Lower lobe of right lung (tissue), 2 donors: Measurements from ENCODE around the gene SEC16B. TPM values are rescaled to one million over a fixed set of nuclear protein-coding genes. Genes with fewer than 3 reads are reported as not detected.

Experiments
- ATAC-seq, 2 donors: fragments of 200-7000 bp; cut with Tn5 transposase; one replicate each; pipeline ENCODE4 v1.9.1; 2020 to 2022; ENCODE audit warnings: mild to moderate bottlenecking in 2 of 2, moderate library complexity in 2 of 2
- DNase-seq: peaks from one replicate; pipeline ENCODE4 v3.0.0-alpha.2; 2020
- H3K27ac ChIP-seq: fragments of 200-600 bp; one replicate; pipeline ENCODE4 v1.8.0; 2022
- H3K27me3 ChIP-seq: fragments of 200-600 bp; one replicate; pipeline ENCODE4 v1.8.0; 2022; ENCODE audit warnings: low read depth
- H3K36me3 ChIP-seq: fragments of 200-600 bp; one replicate; pipeline ENCODE4 v1.8.0; 2022; ENCODE audit warnings: mild to moderate bottlenecking
- H3K4me1 ChIP-seq: fragments of 200-600 bp; one replicate; pipeline ENCODE4 v1.8.0; 2022
- H3K4me3 ChIP-seq: fragments of 200-600 bp; one replicate; pipeline ENCODE4 v1.8.0; 2022; ENCODE audit warnings: mild to moderate bottlenecking
- H3K9me3 ChIP-seq: fragments of 200-600 bp; one replicate; pipeline ENCODE4 v1.8.0; 2022
- intact Hi-C: fragments of 100-400 bp; cut with DNase I; formaldehyde crosslinking; loops from one replicate; pipeline ENCODE4 v1.11.0; 2022
- total RNA-seq: library from RNA; stranded (reverse); fragmentation: NEBNext Ultra II Directional; extraction: Animal tissue kit (Norgen Biotek cat#: 25700); gene quantifications from one replicate; pipeline ENCODE4 v1.2.1, GENCODE V29; 2021
- TF ChIP-seq, protein P1 (sequence below): fragments of 200-600 bp; IDR thresholded peaks from one replicate; pipeline ENCODE4 v1.8.0; 2022; ENCODE audit warnings: antibody characterized with exemption, mild to moderate bottlenecking
- donor health status: DM: no; HTN: yes; CAD: no; lungs with severe emphysema.

Gene SEC16B
- total RNA-seq, 1 donor from 2014 or later = 1.9 TPM

GRCh38 chr1:177940682-177941081, 29.2 kb downstream of the SEC16B start:
- no peak for DNase-seq
- no peaks in the 10 kb centered on the region for H3K4me1 ChIP-seq
- intact Hi-C loops = no loop called here
- TF ChIP-seq, protein P1, sequence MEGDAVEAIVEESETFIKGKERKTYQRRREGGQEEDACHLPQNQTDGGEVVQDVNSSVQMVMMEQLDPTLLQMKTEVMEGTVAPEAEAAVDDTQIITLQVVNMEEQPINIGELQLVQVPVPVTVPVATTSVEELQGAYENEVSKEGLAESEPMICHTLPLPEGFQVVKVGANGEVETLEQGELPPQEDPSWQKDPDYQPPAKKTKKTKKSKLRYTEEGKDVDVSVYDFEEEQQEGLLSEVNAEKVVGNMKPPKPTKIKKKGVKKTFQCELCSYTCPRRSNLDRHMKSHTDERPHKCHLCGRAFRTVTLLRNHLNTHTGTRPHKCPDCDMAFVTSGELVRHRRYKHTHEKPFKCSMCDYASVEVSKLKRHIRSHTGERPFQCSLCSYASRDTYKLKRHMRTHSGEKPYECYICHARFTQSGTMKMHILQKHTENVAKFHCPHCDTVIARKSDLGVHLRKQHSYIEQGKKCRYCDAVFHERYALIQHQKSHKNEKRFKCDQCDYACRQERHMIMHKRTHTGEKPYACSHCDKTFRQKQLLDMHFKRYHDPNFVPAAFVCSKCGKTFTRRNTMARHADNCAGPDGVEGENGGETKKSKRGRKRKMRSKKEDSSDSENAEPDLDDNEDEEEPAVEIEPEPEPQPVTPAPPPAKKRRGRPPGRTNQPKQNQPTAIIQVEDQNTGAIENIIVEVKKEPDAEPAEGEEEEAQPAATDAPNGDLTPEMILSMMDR = no peak
- H3K27ac ChIP-seq = no peak overlapping the region
- H3K4me3 ChIP-seq = no peak overlapping the region
- peaks cover 20% of the 10 kb centered on the region for H3K36me3 ChIP-seq
- H3K27me3 ChIP-seq = no peaks in the 10 kb centered on the region
- H3K9me3 ChIP-seq = no peaks in the 10 kb centered on the region
- ATAC-seq = no peak

- intact Hi-C loops = no loop called here
- Histone ChIP-seq H3K4me1 (no peaks in the 10 kb centered on the region), H3K9me3 (no peaks in the 10 kb centered on the region), H3K27ac (no peak overlapping the region), H3K4me3 (no peak overlapping the region), H3K36me3 (peaks cover 40% of the 10 kb centered on the region), H3K27me3 (no peaks in the 10 kb centered on the region)
- no peak for DNase-seq
- ATAC-seq = no peak
- TF ChIP-seq, protein P1 = no peak
Measured at GRCh38 chr1:177937931-177938330, 31.9 kb downstream of the SEC16B start.

- Histone ChIP-seq H3K27ac (no peak overlapping the region), H3K36me3 (peaks cover 47% of the 10 kb centered on the region), H3K4me3 (no peak overlapping the region), H3K27me3 (no peaks in the 10 kb centered on the region), H3K4me1 (no peaks in the 10 kb centered on the region), H3K9me3 (no peaks in the 10 kb centered on the region)
- no peak for ATAC-seq
- TF ChIP-seq, protein P1 = no peak
- intact Hi-C loops = no loop called here
- no peak for DNase-seq
Measured at GRCh38 chr1:177937174-177937770, 32.6 kb downstream of the SEC16B start.

- Histone ChIP-seq H3K27ac (no peak overlapping the region), H3K9me3 (no peaks in the 10 kb centered on the region), H3K4me1 (no peaks in the 10 kb centered on the region), H3K27me3 (no peaks in the 10 kb centered on the region), H3K36me3 (peaks cover 54% of the 10 kb centered on the region), H3K4me3 (no peak overlapping the region)
- TF ChIP-seq, protein P1 = no peak
- ATAC-seq (no peak), DNase-seq (no peak)
- intact Hi-C loops = no loop called here
Measured at GRCh38 chr1:177935638-177936415, 34.0 kb downstream of the SEC16B start.

DNA sequence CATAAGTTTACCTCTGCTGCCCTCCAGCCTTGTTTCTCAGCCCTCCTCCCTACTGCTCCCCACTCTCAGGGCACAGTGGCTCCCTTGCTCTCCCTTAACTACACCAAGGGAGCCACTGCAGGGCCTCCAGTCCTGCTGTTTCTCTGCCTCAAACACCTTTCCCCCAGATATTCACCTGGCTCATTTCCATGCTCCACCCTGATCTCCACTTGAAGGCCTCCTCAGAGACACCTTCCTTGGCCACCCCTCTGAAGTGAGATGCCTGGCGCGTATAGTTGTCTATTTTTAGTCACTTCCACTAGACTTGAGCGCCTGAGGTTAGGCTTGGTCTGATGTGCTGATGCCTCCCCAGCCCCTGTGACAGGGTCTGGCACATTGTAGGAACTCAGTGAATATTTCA, 34.9 kb downstream of the SEC16B start:
- intact Hi-C loops = no loop called here
- no peak for DNase-seq
- Histone ChIP-seq H3K9me3 (no peaks in the 10 kb centered on the region), H3K4me1 (no peaks in the 10 kb centered on the region), H3K27me3 (no peaks in the 10 kb centered on the region), H3K27ac (no peak overlapping the region), H3K36me3 (peaks cover 60% of the 10 kb centered on the region), H3K4me3 (no peak overlapping the region)
- ATAC-seq = no peak
- TF ChIP-seq, protein P1 = no peak
